Stimulated activated CD4-positive, alpha-beta T cell treated with anti-CD3 and anti-CD28 coated beads, Interleukin-4, amount 100 ng/mL, for 24 hours (primary cell): ENCODE results near the gene TRMT1L.
"Not testable (repeated sequence)": the region's sequence is repeated elsewhere in the genome, so short reads cannot be mapped to it uniquely, and the experiment has no call there.

Experiments
- DNase-seq: peaks from one replicate; pipeline ENCODE4 v3.0.0-alpha.2; 2020

Gene TRMT1L

GRCh38 chr1:185156854-185157598 is at the start of gene TRMT1L, which contains the start of gene SWT1:
Gene TRMT1L, minus strand, starts transcription at chr1:185156953. Its CDS starts 241 bp downstream, at chr1:185156712.
Gene SWT1, plus strand, starts transcription at chr1:185157167. Its CDS starts 3,675 bp downstream, at chr1:185160842.
- DNase-seq, result peak; percentile 99

- no peak for DNase-seq
Observed at GRCh38 chr1:185200889-185201288, 44.1 kb upstream of the TRMT1L start.

GRCh38 chr1:185198712-185199111 is 42.0 kb upstream of the TRMT1L start:
- not testable (repeated sequence) for DNase-seq

GRCh38 chr1:185193756-185194155 is 37.0 kb upstream of the TRMT1L start:
- DNase-seq, result no peak

- peak; percentile 48 for DNase-seq
Observed at GRCh38 chr1:185170291-185170848, 13.6 kb upstream of the TRMT1L start.

- no peak for DNase-seq
Observed at GRCh38 chr1:185166106-185166505, 9.4 kb upstream of the TRMT1L start.

- DNase-seq, result no peak
Observed at GRCh38 chr1:185162491-185162890, 5.7 kb upstream of the TRMT1L start.

- no peak for DNase-seq
Observed at GRCh38 chr1:185159966-185160365, 3.2 kb upstream of the TRMT1L start.

GRCh38 chr1:185158800-185159199 is 2.0 kb upstream of the TRMT1L start:
- DNase-seq, result no peak

- DNase-seq, result no peak
Observed at GRCh38 chr1:185157599-185158412, 1.1 kb upstream of the TRMT1L start.

GRCh38 chr1:185156288-185156853 is 382 bp downstream of the TRMT1L start:
- no peak for DNase-seq

- no peak for DNase-seq
Observed at GRCh38 chr1:185155600-185156287, 1.0 kb downstream of the TRMT1L start.

- DNase-seq, result no peak
Observed at GRCh38 chr1:185154912-185155513, 1.7 kb downstream of the TRMT1L start.

- DNase-seq, result no peak
Observed at GRCh38 chr1:185152187-185152767, 4.5 kb downstream of the TRMT1L start.

GRCh38 chr1:185151215-185151614 is 5.5 kb downstream of the TRMT1L start:
- DNase-seq, result no peak

- DNase-seq, result no peak
Observed at GRCh38 chr1:185144233-185144632, 12.5 kb downstream of the TRMT1L start.

- DNase-seq, result no peak
Observed at GRCh38 chr1:185139246-185139645, 17.5 kb downstream of the TRMT1L start.

GRCh38 chr1:185137896-185138545 is 18.7 kb downstream of the TRMT1L start:
- DNase-seq, result no peak

- DNase-seq, result no peak
Observed at GRCh38 chr1:185132534-185132933, 24.2 kb downstream of the TRMT1L start.

- no peak for DNase-seq
Observed at GRCh38 chr1:185129708-185130107, 27.0 kb downstream of the TRMT1L start.

- DNase-seq, result no peak
Observed at GRCh38 chr1:185112356-185112755, 44.4 kb downstream of the TRMT1L start.
